NOMO-1 treated with DMSO at 0.1 percent for 48 hours (cell line): ENCODE measurements around the gene CD226.
"Not testable (repeated sequence)": the region's sequence is repeated elsewhere in the genome, so short reads cannot be mapped to it uniquely, and the experiment has no call there.

ENCODE experiments used
- DNase-seq: peaks from one replicate; lab custom pipeline; 2025; ENCODE audit not compliant: unreplicated experiment; lab: John Stamatoyannopoulos, UW

CD226 gene

GRCh38 chr18:69916412-69916811 is 31.3 kb downstream of the CD226 start:
- no peak for DNase-seq

- no peak for DNase-seq
Observed at GRCh38 chr18:69908838-69909237, 38.8 kb downstream of the CD226 start.

GRCh38 chr18:69906765-69907164 is 40.9 kb downstream of the CD226 start:
- no peak for DNase-seq

GRCh38 chr18:69900941-69901340 is 46.7 kb downstream of the CD226 start:
- DNase-seq, result no peak

- not testable (repeated sequence) for DNase-seq
Observed at GRCh38 chr18:69899154-69899923, 48.3 kb downstream of the CD226 start.

- peak; percentile 25 for DNase-seq
Observed at GRCh38 chr18:69898241-69898861, 49.3 kb downstream of the CD226 start.

GRCh38 chr18:69897397-69898108 is 50.1 kb downstream of the CD226 start:
- DNase-seq, result peak; percentile 27

GRCh38 chr18:69895066-69896047 is 52.3 kb downstream of the CD226 start:
- no peak for DNase-seq

GRCh38 chr18:69894467-69894866 is 53.2 kb downstream of the CD226 start:
- DNase-seq, result no peak

- DNase-seq, result no peak
Observed at GRCh38 chr18:69890558-69890957, 57.1 kb downstream of the CD226 start.

- peak; percentile 61 for DNase-seq
Observed at GRCh38 chr18:69889009-69889408, 58.7 kb downstream of the CD226 start.

GRCh38 chr18:69887256-69887655 is 60.4 kb downstream of the CD226 start:
- no peak for DNase-seq

- no peak for DNase-seq
Observed at GRCh38 chr18:69885841-69886531, 61.7 kb downstream of the CD226 start.

GRCh38 chr18:69885355-69885754 is 62.3 kb downstream of the CD226 start:
- DNase-seq, result no peak

GRCh38 chr18:69883781-69884180 is 63.9 kb downstream of the CD226 start:
- no peak for DNase-seq

- no peak for DNase-seq
Observed at GRCh38 chr18:69882965-69883668, 64.6 kb downstream of the CD226 start.

GRCh38 chr18:69880083-69880482 is 67.6 kb downstream of the CD226 start:
- no peak for DNase-seq

- not testable (repeated sequence) for DNase-seq
Observed at GRCh38 chr18:69879051-69879450, 68.6 kb downstream of the CD226 start.

- DNase-seq, result no peak
Observed at GRCh38 chr18:69878213-69878933, 69.3 kb downstream of the CD226 start.
